Hepatocyte (in vitro differentiated cells): ENCODE data around the gene PDGFRB.

Experiments
- CTCF ChIP-seq: fragments of 200-600 bp; sonication (generic); IDR thresholded peaks from 2 replicates; pipeline ENCODE4 v1.5.1; 2016; ENCODE audit warnings: antibody characterized with exemption, mild to moderate bottlenecking; ENCODE audit not compliant: poor library complexity
- EZH2 ChIP-seq: fragments of 200-600 bp; sonication (generic); IDR thresholded peaks from 2 replicates; pipeline ENCODE4 v1.6.1; 2016; ENCODE audit warnings: antibody characterized with exemption, mild to moderate bottlenecking, borderline replicate concordance
- EZH2phosphoT487 ChIP-seq: fragments of 200-600 bp; sonication (generic); IDR thresholded peaks from one replicate; pipeline ENCODE4 v1.6.1; 2018; ENCODE audit warnings: antibody characterized with exemption, mild to moderate bottlenecking, low read depth, moderate library complexity; ENCODE audit not compliant: unreplicated experiment, severe bottlenecking

- TF ChIP-seq EZH2 (no peak), CTCF (no peak), EZH2phosphoT487 (no peak)
Measured at GRCh38 chr5:150107909-150108447, 47.7 kb downstream of the PDGFRB start.
